ENCODE measurements around the gene TBC1D4. TPM values are rescaled to one million over a fixed set of nuclear protein-coding genes. Genes with fewer than 3 reads are reported as not detected.

The TBC1D4 gene
- total and polyA plus RNA-seq, 12 donors, result 41.6 to 324 (median 191) TPM

GRCh38 chr13:75512253-75512652, 30.3 kb upstream of the TBC1D4 start:
- 61 to 85% (median 81%) methylated on average over 3 of the region's 3 CpGs for WGBS, 4 donors
- H3K27me3 ChIP-seq, result no peaks in the 10 kb centered on the region
- no peaks in the 10 kb centered on the region for H3K9me3 ChIP-seq (replicated peaks in 1 of 3)
- no peaks in the 10 kb centered on the region for H3K4me1 ChIP-seq (replicated peaks in 1 of 2)
- no peak overlapping the region for H3K4me3 ChIP-seq
- intact Hi-C loops (cut with DNase I), result no loop called here
- DNase-seq, result no peak
- no peaks in the 10 kb centered on the region for H3K36me3 ChIP-seq (replicated peaks in 1 of 2)
- TF ChIP-seq, protein P1, sequence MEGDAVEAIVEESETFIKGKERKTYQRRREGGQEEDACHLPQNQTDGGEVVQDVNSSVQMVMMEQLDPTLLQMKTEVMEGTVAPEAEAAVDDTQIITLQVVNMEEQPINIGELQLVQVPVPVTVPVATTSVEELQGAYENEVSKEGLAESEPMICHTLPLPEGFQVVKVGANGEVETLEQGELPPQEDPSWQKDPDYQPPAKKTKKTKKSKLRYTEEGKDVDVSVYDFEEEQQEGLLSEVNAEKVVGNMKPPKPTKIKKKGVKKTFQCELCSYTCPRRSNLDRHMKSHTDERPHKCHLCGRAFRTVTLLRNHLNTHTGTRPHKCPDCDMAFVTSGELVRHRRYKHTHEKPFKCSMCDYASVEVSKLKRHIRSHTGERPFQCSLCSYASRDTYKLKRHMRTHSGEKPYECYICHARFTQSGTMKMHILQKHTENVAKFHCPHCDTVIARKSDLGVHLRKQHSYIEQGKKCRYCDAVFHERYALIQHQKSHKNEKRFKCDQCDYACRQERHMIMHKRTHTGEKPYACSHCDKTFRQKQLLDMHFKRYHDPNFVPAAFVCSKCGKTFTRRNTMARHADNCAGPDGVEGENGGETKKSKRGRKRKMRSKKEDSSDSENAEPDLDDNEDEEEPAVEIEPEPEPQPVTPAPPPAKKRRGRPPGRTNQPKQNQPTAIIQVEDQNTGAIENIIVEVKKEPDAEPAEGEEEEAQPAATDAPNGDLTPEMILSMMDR (IDR thresholded peaks at IDR 0.05), result no peak
- no peak overlapping the region for H3K27ac ChIP-seq

DNA sequence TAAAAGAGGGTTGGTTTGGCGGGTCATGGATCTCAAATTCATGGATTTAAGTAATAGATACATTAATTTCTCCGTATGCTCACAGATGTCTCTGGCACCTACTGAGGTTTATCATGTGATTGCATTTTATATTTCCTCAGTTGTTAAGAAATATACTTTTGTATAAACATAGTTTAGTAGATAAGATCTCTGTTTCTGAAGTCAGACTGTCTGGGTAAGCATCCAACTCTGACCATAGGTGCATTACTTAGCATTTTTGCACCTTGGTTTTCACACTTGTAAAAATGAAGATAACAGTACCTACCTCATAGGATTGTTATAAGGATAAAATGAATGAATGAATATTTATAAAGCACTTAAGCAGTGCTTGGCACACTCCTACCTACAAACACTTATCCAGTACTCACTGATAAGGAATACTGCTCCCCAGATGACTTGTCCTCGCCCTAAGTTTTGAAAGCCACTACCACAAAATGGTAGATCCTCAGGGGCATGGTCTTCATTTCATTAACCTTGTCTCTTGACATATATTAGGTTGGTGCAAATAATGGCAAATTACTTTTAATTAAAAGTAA, 29.2 kb upstream of the TBC1D4 start:
- no peak overlapping the region for H3K4me3 ChIP-seq
- no peaks in the 10 kb centered on the region for H3K27me3 ChIP-seq
- no peaks in the 10 kb centered on the region for H3K9me3 ChIP-seq (replicated peaks in 1 of 3)
- H3K36me3 ChIP-seq (replicated peaks in 1 of 2), result no peaks in the 10 kb centered on the region
- 89 to 96% (median 94%) methylated on average over 3 of the region's 3 CpGs for WGBS, 4 donors
- H3K27ac ChIP-seq, result no peak overlapping the region
- no peaks in the 10 kb centered on the region for H3K4me1 ChIP-seq (replicated peaks in 1 of 2)
- DNase-seq, result no peak
- intact Hi-C loops (cut with DNase I), result no loop called here
- TF ChIP-seq POLR2A (IDR thresholded peaks at IDR 0.05), result no peak
- TF ChIP-seq, protein P1 (IDR thresholded peaks at IDR 0.05), result no peak

GRCh38 chr13:75508002-75508548, 26.1 kb upstream of the TBC1D4 start:
- Histone ChIP-seq H3K27ac (no peak overlapping the region), H3K27me3 (no peaks in the 10 kb centered on the region), H3K36me3 (replicated peaks in 1 of 2) (no peaks in the 10 kb centered on the region), H3K4me3 (no peak overlapping the region), H3K4me1 (replicated peaks in 1 of 2) (no peaks in the 10 kb centered on the region), H3K9me3 (replicated peaks in 1 of 3) (no peaks in the 10 kb centered on the region)
- intact Hi-C loops (cut with DNase I), result no loop called here
- 90 to 100% (median 95%) methylated on average over 1 to 6 of the region's 6 CpGs for WGBS, 4 donors
- DNase-seq, result no peak
- no peak for TF ChIP-seq POLR2A (IDR thresholded peaks at IDR 0.05)
- TF ChIP-seq, protein P1 (IDR thresholded peaks at IDR 0.05), result no peak

DNA sequence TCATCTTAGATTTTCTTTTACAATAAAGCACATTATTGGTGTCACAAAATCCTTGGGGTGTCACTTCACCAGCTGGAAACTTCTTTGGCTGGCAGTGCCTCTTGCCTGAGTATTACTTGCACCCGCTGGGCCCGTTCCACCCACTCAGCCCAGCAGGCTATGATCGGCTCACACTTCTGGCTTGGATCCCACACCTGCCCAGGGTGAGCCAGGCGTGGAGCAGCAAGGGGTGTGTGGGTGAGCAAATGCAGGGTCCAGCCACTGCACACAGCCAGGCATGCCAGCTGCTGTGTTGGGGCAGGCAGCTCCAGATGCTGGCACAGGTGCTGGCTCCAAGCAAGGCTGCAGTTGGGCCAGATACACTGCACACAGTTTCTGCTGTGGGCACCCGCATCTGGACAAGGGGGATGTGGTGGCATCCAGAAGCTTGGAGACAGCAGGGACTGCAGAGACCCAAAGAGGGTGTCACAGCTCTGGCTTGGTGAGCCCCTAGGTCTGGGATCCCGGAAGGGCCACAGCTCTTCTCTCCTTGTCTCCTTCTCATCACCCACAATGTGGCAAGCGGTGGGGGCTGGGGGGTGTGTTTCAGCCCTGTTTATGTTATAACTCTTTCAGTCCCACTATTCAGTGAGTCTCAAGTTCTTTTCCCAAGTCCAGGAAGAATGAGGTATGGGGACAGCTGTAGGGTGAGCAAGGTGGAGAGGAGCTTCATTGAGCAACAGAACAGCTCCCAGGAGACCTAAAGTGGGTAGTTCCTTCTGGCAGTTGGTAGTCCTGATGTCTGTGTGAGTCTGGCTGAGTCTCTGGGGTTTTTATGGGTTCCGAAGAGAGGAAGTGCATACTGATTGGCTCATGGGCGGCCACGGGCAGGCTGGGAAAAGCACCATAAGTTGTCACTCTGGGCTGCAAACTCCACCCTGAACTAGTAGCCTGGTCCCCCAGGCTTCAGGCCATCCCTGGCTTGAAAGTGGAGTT, 25.3 kb upstream of the TBC1D4 start:
- Histone ChIP-seq H3K36me3 (replicated peaks in 1 of 2) (no peaks in the 10 kb centered on the region), H3K4me3 (no peak overlapping the region), H3K27me3 (no peaks in the 10 kb centered on the region), H3K27ac (no peak overlapping the region), H3K9me3 (replicated peaks in 1 of 3) (no peaks in the 10 kb centered on the region), H3K4me1 (replicated peaks in 1 of 2) (no peaks in the 10 kb centered on the region)
- TF ChIP-seq, protein P1 (IDR thresholded peaks at IDR 0.05), result no peak
- TF ChIP-seq POLR2A (IDR thresholded peaks at IDR 0.05), result no peak
- intact Hi-C loops (cut with DNase I), result no loop called here
- no peak for DNase-seq
- 78 to 98% (median 91%) methylated on average over 8 to 10 of the region's 10 CpGs for WGBS, 4 donors
